Measurements from ENCODE around the gene FBH1.
"Not testable (repeated sequence)": the region's sequence is repeated elsewhere in the genome, so short reads cannot be mapped to it uniquely, and the experiment has no call there.

Gene FBH1

DNA sequence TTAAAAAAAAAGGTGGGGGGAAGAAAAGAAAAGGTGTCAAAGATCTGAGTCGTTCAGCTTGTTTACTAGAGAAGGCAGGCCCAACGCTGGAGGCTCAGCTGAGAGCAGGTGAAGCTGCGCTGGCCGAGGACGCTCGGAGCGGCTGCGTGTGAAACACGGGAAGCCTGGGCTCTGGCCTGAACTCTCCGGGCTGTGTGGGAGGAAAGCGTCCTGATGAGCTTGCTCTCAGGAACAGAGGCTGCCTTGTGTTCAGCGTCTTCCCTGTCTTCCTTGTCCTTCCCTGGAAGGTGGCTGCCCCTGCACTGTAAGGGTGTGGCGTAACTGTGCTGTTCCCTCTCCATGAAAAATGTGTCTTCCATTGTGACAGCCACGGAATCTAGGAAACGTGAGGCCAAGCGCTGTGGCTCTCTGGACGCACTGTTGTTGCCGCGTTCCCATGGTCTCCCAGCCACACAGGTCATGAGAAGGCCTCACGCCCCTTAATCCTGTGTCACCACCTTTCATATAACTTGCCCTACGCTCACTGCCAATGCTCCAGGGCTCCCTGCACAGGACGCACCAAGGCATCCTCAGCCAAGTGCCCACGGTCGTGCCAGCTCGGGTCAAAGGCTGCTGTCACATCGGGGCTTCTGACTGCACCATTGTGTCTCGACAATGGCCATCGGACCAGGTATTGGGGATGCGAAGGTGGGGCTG lies 71.5 kb downstream of the FBH1 start:
- DNase-seq, result no peak

GRCh38 chr10:5962358-5962940 lies 72.4 kb downstream of the FBH1 start:
- DNase-seq, result not testable (repeated sequence)

- DNase-seq, result no peak
Measured at GRCh38 chr10:5963071-5963470, 73.0 kb downstream of the FBH1 start.

DNA sequence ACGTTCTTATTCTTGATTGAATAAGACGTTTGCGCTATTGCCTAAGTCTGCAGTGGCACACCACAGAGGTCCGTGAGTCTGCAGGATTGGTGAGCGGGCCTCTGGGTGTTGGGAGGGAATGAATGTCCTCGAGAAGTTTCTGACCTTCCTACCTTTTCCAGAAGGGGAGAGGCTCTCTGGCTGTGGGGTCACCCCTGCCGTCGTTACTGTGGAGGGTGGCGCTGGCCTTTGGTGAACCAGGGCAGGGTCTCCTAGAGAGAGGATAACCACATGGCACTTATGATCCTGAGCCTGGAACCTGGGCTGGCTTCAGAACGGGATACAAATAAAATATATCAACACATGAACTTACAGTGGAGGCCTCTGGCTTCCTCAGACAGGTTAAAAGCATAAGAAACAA lies 73.5 kb downstream of the FBH1 start:
- no peak for DNase-seq

DNA sequence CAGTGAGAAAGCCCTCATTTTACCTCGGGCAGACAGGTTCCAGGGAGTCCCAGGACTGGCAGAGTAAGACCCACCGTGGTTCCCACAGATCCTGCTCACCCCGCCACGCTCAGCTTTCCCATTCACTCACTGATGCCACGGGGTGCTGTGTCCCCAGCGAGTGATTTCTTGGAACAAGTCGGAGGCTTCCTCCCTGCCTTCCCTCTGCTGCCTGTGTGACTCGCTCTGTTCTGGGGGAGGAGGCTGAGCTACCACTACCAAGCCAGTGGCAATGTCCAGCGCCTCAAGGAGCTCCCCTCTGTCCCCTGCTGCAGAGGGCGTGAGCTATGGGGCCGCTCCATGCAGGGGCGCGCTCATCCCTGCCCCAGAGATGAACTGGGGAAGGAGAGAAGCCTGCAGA lies 74.7 kb downstream of the FBH1 start:
- no peak for DNase-seq

DNA sequence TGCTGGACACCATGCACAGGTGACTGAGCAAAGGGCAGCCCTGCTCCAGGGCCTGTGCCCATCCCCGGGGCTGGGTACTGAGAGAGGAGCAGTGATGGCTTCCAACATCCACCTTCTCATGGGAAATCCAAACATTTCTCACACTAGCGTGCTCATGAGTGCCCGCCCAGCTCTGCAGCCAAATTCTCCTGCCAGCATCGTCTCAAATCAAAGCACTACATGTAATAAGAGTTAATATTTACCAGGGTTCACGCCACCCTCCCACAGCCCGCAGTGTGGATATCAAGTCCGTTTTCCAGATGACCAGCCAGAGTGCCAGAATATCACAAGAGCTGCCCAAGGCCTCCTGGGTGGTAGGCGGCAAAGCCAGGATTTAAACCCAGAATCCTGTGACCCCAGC lies 75.2 kb downstream of the FBH1 start:
- peak; percentile 68 for DNase-seq

DNA sequence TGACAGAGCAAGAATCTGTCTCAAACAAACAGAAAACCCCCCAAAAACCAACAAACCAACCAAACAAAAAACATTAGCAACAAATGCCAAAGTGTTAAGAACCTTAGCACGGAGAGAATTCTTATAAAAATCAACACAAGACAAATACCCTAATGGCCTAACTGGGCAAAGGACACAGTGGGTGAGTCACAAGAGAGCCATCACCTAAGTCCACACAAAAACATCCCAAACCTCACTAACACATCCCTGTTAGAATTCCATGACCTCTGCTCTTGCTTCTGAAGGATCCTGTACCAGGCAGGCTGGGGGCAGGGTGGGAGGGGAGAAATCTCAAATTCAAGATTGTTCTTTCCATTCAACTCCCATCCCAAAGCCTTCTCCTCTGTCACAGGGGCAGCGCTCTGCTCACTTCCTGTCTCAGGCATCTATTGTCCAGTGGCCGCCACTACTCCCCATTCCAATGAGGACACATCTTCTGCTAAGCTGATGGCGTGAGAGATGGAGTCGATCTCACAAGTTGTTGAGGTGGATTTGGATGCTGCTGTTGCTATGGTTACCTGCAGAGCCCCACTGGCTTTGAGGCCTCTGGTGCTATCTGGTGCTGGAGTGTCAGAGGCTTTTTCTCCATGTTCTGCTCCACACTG lies 78.1 kb downstream of the FBH1 start:
- no peak for DNase-seq

GRCh38 chr10:5968681-5969453 lies 78.8 kb downstream of the FBH1 start:
- no peak for DNase-seq

DNA sequence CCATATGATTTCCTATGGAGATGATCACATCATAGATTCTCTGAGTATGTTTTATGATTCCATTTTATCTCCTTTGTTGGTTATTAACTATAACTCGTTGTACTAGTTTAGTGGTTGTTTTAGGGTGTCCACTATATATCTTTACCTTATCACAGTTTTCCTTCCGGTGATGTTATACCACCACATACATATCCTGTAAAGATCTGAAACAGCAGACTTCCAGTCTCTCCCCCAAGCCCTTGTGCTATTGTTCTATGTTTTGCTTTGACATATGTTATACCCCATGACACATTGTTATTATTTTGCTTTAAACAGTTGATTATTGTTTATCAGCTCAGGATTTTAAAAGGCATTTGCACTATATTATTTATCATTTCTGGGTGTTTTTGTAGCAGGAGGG lies 80.0 kb downstream of the FBH1 start:
- no peak for DNase-seq

GRCh38 chr10:5970527-5970926 lies 80.5 kb downstream of the FBH1 start:
- DNase-seq, result no peak

DNA sequence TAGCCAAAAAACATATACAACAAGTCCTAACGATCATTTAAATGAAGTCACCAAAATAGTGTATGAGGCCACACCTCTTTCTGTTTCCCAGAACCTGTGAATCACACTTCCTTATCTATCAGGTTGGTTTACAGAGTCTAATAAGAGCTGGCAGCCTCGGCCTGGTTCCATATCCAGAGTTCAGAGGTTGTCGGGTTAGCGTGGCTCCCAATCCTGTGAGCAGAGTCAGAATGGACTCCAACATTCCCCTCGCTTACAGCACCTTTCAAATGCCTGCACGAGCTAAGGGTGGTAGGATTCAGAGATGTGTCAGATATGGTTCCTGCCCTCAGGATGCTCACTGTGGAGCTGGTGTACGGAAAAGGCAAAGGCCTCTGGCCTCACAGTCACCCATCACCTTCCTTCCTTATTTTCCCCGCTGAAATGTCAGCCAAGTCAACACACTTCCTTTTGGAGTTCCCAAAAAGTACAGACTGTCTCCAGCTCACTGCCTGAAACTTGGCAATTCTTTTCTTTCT lies 81.3 kb downstream of the FBH1 start:
- no peak for DNase-seq

DNA sequence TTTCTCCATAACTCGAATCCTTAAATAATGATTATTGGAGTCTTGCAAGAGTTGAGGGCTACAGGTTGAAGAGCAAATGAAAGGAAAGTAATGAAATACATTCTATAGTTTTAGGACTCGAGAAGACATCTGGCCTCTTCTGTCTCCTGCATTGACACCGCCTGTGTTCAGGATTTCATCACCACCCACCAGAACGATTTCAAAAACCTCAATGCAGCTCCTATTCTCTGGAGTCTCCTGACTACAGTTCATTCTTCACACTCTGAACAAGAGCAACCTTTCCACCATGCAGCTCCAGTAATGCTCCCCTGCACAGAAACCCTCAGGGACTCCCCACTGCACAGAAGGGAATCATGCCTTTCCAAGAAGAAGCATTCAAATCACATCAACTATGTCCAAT lies 81.8 kb downstream of the FBH1 start:
- no peak for DNase-seq

DNA sequence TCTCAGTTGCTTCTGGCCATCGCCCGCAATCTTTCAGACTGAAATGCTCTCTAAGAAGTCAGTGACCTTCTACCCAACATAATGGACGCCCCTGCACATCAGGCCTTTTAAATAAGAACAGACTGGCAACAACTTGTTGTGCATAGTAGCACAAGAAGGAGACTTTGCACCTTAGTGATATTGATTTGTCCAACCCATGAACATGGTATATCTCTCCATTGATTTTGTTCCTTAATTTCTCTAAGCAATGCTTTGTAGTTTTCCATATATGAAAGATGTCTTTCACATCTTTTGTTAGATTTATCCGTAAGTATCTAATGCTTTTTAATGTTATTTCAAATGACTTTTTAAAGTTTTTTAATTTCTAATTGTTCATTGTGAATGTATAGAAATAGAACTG lies 83.0 kb downstream of the FBH1 start:
- DNase-seq, result no peak

DNA sequence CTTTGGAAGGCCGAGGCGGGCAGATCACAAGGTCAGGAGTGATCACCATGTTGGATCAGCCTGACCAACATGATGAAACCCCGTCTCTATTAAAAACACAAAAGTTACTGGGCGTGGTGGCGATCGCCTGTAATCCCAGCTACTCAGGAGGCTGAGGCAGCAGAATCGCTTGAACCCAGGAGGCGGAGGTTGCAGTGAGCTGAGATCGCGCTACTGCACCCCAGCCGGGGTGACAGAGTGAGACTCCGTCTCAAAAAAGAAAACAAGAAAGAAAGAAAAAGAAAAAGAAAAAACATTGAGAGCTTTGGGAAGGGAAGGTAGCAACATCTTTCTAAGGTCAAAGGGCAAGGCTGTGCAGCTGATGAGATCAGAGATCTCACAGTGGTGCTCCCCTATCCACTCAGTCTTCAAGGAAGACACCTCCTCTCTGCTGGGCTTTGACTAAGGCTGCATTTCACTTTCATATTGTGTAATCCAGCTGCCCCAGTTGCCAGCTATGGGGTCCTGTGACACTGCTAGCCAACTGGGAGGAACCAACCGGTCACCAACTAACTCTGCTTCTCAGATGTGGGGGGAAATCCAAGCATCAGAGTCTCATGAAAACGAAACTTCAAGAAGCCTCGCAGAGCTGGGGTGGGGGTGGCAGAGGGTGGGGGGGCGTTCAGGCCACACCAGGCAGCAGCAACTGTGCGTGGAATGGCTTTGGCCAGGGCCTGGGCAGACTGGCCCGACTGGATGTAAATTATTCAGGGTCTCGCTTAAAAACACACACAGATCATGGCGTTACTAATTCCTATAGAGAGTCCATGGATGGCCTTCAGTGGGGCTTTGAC lies 85.8 kb downstream of the FBH1 start:
- DNase-seq, result no peak

GRCh38 chr10:5976512-5977470 lies 86.7 kb downstream of the FBH1 start:
- DNase-seq, result no peak

DNA sequence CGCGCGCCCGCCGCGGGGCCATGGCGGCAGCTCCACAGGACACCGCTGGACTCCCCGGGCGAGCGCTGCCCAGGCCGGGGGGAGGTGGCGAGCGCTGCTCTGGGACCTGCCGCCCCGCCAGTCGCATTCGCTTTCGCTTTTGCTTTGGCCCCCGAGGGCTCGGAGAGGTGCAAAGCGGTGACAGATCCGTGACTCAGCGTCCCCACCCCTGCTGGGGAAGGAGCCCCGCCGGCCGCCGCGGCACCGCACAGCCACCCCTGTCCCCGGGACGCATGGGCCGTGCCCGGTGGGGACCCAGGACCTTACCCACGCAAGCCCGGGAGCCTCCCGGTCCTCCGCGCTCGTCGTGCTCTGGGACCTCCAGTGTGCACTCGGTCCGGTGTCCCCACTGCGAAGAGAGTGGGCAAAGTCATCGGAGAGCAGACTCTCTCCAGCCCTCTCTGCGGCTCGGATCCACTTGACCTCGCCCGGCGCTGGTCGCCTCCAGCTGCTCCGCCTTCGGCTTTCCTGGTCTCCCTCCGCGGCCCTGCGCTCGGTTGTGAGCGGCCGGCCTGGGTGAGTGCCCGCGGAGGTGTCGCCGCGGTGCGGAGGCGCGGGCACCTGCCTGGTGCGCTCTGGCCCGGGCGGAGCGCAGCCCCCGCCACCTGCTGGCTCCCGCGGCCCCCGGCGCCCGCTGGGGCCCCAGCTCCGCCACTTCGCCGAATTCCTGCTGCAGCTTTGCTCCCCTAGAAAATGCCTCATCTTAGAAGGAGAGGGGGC lies 87.6 kb downstream of the FBH1 start, which contains the start of gene IL15RA:
Gene IL15RA (minus strand): TSS at position 73 of the 759 bp plus-strand sequence. CDS start 51 bp downstream, at position 22.
- peak; percentile 43 for DNase-seq

- no peak for DNase-seq
Measured at GRCh38 chr10:5978230-5978489, 88.1 kb downstream of the FBH1 start.

DNA sequence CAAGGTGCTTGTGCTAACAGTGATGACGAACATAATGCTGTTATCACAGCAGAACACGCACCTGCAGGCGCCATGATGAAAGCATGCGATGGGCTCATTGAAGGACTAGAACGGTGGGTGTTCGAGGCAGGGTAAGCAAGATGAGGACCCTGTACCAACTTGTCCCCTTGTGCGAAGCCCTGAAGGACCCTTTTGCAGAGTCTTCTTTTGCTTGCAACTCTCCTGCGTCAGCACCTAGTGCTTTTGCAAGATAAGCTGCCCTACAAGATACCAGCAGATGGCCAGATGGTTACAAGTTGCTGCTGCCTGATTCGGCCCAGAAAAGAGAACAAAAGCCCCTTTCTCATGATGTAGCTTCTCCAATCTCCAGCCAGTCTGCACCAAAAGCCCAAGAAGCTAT lies 91.5 kb downstream of the FBH1 start:
- DNase-seq, result no peak

DNA sequence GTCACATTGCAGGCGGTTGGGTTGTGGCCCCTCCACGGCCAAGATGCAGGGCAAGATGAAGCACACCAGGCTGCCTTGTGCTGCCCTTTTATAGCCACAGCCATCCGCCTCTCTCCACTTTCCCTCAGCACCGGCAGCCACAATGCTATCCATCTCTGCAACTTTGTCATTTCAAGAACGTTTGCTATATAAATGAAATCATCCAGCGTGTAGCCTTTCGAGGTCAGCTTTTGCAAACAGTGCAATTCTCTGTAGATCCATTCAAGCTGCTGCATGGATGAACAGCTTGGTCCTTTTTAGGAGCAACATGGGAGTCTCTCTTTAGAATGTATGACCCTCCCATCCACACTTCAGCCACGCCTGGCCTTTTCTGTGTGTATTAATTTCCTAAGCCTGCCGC lies 93.7 kb downstream of the FBH1 start:
- no peak for DNase-seq

DNA sequence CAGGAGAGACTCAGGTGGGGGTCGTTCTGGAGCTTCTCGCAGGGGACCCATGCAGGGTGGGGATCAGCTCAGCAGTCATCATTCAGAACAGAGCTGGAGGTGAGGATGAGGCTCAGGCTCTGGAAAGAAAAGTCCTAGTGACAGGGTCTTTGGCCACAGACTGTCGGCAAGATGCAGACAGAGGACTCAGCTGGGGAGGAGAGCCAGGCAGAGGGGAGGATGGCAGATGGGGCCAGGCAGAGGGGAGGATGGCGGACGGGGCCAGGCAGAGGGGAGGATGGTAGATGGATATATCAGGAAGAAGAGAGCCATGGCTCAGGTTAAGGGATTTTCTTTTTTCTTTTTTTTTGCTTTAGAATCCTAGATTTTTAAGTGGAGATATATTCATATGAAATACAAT lies 95.0 kb downstream of the FBH1 start:
- DNase-seq, result no peak
